ENCODE data around the gene NME4.

DNA sequence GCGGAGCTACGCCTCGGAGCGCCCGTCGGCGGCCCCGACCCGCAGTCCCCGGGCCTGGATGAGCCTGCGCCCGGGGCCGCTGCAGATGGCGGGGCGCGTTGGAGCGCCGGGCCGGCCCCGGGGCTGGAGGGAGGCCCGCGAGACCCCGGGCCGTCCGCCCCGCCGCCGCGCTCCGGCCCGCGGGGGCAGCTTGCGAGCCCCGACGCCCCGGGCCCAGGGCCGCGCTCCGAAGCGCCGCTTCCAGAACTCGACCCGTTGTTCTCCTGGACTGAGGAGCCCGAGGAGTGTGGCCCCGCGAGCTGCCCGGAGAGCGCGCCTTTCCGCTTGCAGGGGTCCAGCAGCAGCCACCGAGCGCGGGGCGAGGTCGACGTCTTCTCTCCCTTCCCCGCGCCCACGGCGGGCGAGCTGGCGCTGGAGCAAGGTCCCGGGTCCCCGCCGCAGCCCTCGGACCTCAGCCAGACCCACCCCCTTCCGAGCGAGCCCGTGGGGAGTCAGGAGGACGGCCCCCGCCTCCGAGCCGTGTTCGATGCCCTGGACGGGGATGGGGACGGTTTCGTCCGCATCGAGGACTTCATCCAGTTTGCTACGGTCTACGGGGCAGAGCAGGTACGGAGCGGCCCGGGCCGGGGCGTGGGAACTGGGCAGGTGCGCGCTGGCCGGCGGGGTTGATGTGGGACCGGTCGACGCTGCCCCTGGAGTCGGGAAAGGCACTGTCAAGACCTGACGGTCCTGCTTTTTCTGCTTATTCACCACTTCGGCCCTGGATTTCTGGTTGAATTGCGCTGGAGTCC, 29.3 kb downstream of the NME4 start:
- no peak for TF ChIP-seq SUZ12 (IDR thresholded peaks at IDR 0.05; ENCODE audit: extremely low read depth, insufficient read depth, insufficient read length)
- TF ChIP-seq YY1 (IDR thresholded peaks at IDR 0.05; ENCODE audit: insufficient read depth, insufficient read length), result no peak
